ENCODE data around the gene TPRG1L.

DNA sequence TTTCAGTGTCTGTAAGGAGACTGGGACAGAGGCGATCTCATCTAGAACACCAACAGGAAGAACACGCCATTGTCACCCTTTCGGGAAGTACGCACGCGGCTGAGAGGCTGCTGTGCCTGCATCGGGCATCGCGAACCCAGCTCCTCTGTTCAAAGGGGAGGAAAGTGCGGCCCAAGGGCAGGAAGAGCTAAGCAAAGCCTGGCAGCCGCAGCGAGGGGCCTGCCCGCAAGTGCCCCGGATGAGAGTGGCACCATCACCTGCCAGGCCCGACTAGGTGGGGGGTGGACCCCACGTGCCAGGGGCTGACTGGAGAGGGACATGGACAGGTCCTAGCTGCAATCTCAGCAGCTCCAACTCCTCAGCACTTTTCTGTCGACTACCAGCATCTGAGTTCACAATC is 7.5 kb downstream of the TPRG1L start:
- no peak for TF ChIP-seq CTBP1 (IDR thresholded peaks at IDR 0.05; ENCODE audit: borderline replicate concordance)
- no peak for TF ChIP-seq SP1 (IDR thresholded peaks at IDR 0.05)
- no peak for TF ChIP-seq ELF4 (IDR thresholded peaks at IDR 0.05)
- no peak for TF ChIP-seq FOXK2 (IDR thresholded peaks at IDR 0.05)
- no peak for TF ChIP-seq HDGF (IDR thresholded peaks at IDR 0.05; ENCODE audit: borderline replicate concordance)
- TF ChIP-seq BHLHE40 (IDR thresholded peaks at IDR 0.05; ENCODE audit: borderline replicate concordance): no peak
- TF ChIP-seq ARNT (IDR thresholded peaks at IDR 0.05): no peak
- no peak for TF ChIP-seq ZNF384 (IDR thresholded peaks at IDR 0.05)

All from HEK293T (cell line).